Central memory CD8-positive, alpha-beta T cell (primary cell): ENCODE results near the gene RANBP3.

ENCODE experiments used
- ATAC-seq: fragments of 150-1000 bp; cut with Tn5 transposase; replicated peaks from 2 replicates; pipeline ENCODE4 v1.10.0; 2022; ENCODE audit warnings: mild to moderate bottlenecking, moderate FRiP score, moderate number of reproducible peaks; ENCODE audit not compliant: poor library complexity, severe bottlenecking; ENCODE audit errors: extremely low read depth
- DNase-seq, 2 donors: peaks; one replicate each; pipeline ENCODE4 v3.0.0; 2021; ENCODE audit warnings: low spot score in 2 of 2
- H3K27ac Mint-ChIP-seq: one replicate; pipeline ENCODE4 v1.8.0; 2022; ENCODE audit warnings: low read depth, mild to moderate bottlenecking, moderate library complexity, mixed read lengths
- H3K27me3 Mint-ChIP-seq: one replicate; pipeline ENCODE4 v1.8.0; 2022; ENCODE audit warnings: mixed read lengths
- H3K36me3 Mint-ChIP-seq: one replicate; pipeline ENCODE4 v1.8.0; 2022; ENCODE audit warnings: mild to moderate bottlenecking, moderate library complexity, mixed read lengths; ENCODE audit not compliant: insufficient read depth
- H3K4me1 Mint-ChIP-seq: one replicate; pipeline ENCODE4 v1.8.0; 2022; ENCODE audit warnings: mixed read lengths
- H3K4me3 Mint-ChIP-seq: one replicate; pipeline ENCODE4 v1.8.0; 2022; ENCODE audit warnings: mild to moderate bottlenecking, moderate library complexity, mixed read lengths
- H3K9me3 Mint-ChIP-seq: one replicate; pipeline ENCODE4 v1.8.0; 2022; ENCODE audit warnings: mixed read lengths

Gene RANBP3

DNA sequence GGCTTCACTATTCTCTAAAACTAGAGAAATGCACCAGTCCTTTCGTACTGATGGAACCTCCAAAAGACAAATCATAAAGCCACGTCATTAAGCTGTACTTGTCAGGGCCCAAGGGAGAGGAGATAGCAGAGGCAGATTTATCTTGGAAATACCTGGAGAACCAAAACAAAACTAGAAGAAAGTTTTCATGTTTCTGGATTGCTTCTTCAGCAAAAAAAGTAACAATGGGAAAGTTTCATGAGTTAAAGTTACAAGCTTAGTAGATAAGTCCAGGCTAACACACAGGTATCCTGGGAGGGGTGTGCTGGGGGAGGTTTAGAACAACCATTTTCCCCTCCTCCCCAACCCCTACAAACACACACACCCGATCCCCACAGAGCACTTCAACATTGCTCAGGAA is 21.6 kb downstream of the RANBP3 start:
- DNase-seq (no peak), ATAC-seq (no peak)
- Mint-ChIP-seq H3K4me3 (no peak overlapping the region), H3K4me1 (peaks cover 77% of the 10 kb centered on the region), H3K36me3 (peaks cover 10% of the 10 kb centered on the region), H3K9me3 (no peaks in the 10 kb centered on the region), H3K27me3 (no peaks in the 10 kb centered on the region), H3K27ac (peak overlapping the region; percentile 57)

DNA sequence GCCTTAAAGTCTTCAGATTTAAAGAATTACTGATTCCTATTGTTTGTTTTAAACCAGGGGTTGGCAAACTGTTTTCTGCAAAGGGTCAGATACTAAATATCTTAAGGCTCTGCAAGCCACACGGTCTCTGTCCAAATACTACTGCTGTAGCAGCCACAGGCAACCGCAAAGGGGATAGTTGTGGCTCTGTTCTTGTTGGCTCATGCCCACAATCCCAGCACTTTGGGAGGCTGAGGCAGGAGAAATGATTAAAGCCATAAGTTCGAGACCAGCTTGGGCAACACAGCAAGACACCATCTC is 22.4 kb downstream of the RANBP3 start:
- Mint-ChIP-seq H3K4me3 (no peak overlapping the region), H3K36me3 (peaks cover 9% of the 10 kb centered on the region), H3K27me3 (no peaks in the 10 kb centered on the region), H3K4me1 (peaks cover 80% of the 10 kb centered on the region), H3K27ac (no peak overlapping the region), H3K9me3 (no peaks in the 10 kb centered on the region)
- no peak for ATAC-seq
- DNase-seq = no peak

DNA sequence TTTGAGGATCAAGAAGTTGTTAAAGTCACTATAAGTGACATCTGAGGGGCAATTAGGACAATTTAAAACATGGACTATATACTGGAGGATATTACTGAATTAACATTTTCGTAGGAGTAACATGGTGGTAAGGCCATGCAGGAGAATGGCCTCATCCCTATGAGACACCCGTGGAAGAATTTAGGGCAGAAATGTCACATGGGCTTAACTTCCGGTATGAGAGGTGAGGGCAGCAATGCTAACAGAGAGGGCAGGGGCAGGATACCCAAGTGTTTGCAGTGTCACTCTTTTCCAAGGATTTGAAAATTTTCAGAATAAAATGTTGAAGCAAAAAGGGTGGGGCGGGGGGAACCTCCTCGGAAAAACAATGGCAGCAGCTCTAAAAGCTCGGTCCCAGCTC is 23.6 kb downstream of the RANBP3 start:
- Mint-ChIP-seq H3K27ac (peak overlapping the region; percentile 85), H3K27me3 (no peaks in the 10 kb centered on the region), H3K4me3 (peak overlapping the region; percentile 64), H3K36me3 (peaks cover 11% of the 10 kb centered on the region), H3K9me3 (no peaks in the 10 kb centered on the region), H3K4me1 (peaks cover 83% of the 10 kb centered on the region)
- ATAC-seq (no peak), DNase-seq (no peak)

DNA sequence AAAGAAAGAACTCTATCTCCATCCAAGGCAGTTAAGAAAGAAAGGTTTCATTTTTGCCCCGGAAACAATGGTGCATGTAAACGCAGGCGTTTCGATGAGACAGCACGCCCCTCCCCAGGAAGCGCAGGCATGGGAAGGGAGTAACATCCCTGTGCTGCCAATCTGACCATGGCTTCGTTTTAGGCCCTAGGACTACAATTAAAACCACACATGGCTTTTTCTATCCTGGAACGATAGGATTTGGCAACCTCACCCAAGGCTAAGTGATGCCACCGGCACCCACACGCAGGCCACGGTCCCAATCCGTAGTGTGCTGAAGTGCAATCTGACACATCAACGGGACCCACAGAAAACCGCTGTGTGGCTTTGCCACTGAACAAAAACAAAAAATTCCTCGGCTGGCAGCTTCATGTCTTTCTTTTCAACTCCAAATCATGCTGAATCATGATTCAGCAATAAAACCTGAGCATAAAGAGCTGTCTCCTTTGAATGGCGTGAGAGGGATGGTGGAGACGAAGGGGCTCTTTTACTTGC is 24.2 kb downstream of the RANBP3 start:
- Mint-ChIP-seq H3K27me3 (no peaks in the 10 kb centered on the region), H3K27ac (peak overlapping the region; percentile 85), H3K4me1 (peaks cover 83% of the 10 kb centered on the region), H3K9me3 (no peaks in the 10 kb centered on the region), H3K4me3 (peak overlapping the region; percentile 64), H3K36me3 (peaks cover 11% of the 10 kb centered on the region)
- no peak for ATAC-seq
- no peak for DNase-seq

DNA sequence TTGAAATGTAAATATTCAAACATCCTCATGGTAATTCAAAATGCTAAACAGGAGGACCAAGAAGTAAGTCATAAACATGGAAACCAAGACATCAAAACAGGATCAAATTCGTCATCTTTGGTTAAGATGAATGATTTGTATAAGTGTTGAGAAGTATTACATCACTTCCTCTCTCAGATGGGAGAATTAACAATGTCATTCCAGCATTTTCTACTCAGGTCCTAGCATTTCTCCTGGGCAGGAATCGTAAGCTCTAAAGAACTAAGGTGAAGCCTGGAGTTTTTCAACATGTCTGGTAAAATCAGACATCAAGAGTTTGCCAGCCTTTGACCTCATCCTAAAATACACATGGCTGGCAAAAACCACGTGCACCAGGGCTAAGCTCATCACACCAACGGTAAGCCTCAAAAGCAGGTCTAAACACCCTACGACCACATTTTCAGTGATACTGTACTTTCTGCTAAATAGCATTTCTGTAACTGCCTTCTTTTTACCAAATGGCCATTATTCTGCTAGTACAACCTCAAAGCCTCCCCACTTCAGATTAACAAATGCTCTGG is 24.8 kb downstream of the RANBP3 start:
- Mint-ChIP-seq H3K36me3 (peaks cover 11% of the 10 kb centered on the region), H3K9me3 (no peaks in the 10 kb centered on the region), H3K4me3 (peak overlapping the region; percentile 64), H3K4me1 (peaks cover 85% of the 10 kb centered on the region), H3K27me3 (no peaks in the 10 kb centered on the region), H3K27ac (peak overlapping the region; percentile 85)
- ATAC-seq (no peak), DNase-seq (no peak)

DNA sequence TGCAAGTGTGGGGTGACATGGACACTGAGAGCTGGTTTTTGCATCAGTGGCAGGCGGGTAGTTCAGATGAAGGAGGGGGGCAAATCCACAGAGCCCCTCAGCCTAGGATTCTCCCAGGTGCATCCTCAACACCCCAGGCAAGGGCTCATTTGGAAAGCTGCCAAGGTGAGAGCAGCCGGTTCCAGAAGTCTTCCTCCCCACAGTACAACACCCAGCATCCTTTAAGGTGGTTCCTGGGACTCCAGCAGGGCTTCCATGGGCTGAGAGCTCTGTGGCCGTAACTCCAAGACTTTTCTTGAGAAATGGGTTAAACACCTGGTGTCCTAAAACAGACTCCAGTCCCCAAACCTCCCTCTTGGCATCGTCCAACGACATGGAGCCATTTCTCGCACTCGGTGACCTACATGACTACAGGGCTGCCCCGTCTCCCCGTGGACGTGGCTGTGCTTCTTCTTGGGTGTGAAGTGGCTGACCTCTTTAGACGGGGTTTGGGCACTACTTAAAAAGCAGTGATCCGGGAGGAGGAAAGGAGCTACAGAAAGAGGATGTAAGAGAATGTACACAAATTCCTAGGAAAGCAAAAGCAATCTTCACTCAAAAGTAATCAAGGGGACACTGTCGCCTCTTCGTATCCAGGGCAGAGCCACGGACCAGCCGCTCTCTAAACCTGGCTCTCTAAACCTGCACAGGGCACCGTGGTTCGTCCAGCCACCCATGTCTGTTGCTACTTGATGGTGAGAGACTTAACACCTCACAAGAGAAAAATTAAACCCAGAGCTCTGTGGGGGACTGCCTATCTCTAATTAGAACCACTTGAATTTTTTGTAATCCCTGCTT is 25.5 kb downstream of the RANBP3 start:
- DNase-seq = no peak
- Mint-ChIP-seq H3K9me3 (no peaks in the 10 kb centered on the region), H3K27ac (peak overlapping the region; percentile 85), H3K36me3 (peaks cover 15% of the 10 kb centered on the region), H3K4me1 (peaks cover 83% of the 10 kb centered on the region), H3K4me3 (peak overlapping the region; percentile 64), H3K27me3 (no peaks in the 10 kb centered on the region)
- ATAC-seq = no peak

DNA sequence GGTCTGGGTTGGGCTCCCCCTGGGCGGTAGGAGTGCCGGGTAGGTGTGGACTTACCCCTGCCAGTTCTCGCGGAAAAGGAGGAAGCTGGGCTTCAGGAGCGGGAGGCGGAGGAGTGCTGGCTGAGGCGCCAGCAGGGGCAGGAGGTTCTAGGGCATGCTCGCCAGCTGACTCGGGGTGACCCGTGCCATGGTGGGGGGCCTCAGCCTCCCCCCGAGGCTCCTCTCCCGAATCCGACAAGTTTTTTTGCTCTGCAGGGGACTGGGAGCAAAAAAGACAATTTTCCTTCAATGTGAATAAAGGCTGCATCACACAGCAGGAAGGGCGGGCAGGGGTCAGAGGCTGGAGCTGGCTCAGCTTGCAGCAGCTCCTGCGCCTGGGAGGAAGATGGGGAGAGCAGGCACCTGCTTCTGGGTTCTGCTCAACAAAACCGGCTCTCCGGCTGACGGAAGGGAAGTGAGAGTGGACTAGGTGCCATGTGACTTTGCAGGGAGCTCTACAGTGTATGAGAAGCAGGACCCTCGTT is 26.5 kb downstream of the RANBP3 start:
- H3K4me1 Mint-ChIP-seq = peaks cover 77% of the 10 kb centered on the region
- no peak for ATAC-seq
- H3K27me3 Mint-ChIP-seq = no peaks in the 10 kb centered on the region
- H3K36me3 Mint-ChIP-seq = peaks cover 15% of the 10 kb centered on the region
- H3K9me3 Mint-ChIP-seq = no peaks in the 10 kb centered on the region
- peak overlapping the region; percentile 38 for H3K4me3 Mint-ChIP-seq
- DNase-seq = no peak
- H3K27ac Mint-ChIP-seq = peak overlapping the region; percentile 58

DNA sequence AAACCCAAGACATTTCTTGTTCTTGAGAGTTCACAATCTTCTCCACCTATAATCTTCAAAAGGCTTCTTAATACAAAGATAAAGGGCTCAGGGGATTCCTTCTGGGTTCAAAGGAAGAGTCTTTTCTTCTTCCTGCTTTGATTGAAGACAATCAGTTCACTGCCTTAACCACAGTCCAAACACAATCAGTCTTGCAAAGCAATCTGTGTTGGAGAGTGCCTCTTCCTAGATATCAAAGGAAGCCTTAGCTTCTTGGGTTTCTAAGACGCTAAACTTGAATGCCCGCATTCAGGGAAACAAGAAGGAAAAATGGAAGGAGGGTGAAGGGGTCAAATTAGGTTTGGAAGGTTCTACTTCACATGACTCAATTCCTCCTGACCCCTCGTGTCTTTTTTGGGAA is 27.2 kb downstream of the RANBP3 start:
- DNase-seq = no peak
- peaks cover 12% of the 10 kb centered on the region for H3K36me3 Mint-ChIP-seq

DNA sequence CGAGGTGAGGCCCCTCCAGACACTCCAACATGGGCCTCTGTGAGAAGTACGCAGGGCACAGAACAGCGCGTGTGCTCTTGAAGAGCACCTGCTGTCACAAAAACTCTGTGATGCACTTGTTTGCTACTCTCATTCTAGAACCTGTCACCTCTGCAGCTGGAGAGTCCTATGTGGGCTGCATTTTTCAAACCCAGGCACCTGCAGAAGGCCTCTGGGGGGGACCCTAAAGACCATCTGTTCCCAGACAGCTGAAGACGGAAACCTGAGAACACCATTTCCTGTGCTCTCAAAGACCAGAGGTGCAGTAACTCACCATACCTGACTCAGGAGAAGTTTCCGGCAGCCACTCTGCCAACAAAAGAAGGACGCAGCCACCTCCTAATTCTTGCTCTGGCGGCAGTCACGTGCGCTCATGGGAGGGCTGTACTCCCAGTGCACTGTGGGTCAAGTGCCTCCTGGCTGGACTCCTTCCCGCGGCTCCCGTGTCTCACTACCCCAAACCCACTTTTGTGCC is 28.1 kb downstream of the RANBP3 start:
- peaks cover 86% of the 10 kb centered on the region for H3K4me1 Mint-ChIP-seq
- no peaks in the 10 kb centered on the region for H3K27me3 Mint-ChIP-seq
- H3K9me3 Mint-ChIP-seq = no peaks in the 10 kb centered on the region
- peak; percentile 37 for ATAC-seq
- peak overlapping the region; percentile 36 for H3K4me3 Mint-ChIP-seq
- DNase-seq = no peak
- H3K36me3 Mint-ChIP-seq = peaks cover 12% of the 10 kb centered on the region
- H3K27ac Mint-ChIP-seq = peak overlapping the region; percentile 58

More for the DNA sequence above, 27.2 kb downstream of the RANBP3 start:
- H3K4me1 Mint-ChIP-seq = peaks cover 77% of the 10 kb centered on the region
- peak overlapping the region; percentile 58 for H3K27ac Mint-ChIP-seq
- H3K27me3 Mint-ChIP-seq = no peaks in the 10 kb centered on the region
- ATAC-seq = no peak
- no peaks in the 10 kb centered on the region for H3K9me3 Mint-ChIP-seq
- H3K4me3 Mint-ChIP-seq = peak overlapping the region; percentile 36

DNA sequence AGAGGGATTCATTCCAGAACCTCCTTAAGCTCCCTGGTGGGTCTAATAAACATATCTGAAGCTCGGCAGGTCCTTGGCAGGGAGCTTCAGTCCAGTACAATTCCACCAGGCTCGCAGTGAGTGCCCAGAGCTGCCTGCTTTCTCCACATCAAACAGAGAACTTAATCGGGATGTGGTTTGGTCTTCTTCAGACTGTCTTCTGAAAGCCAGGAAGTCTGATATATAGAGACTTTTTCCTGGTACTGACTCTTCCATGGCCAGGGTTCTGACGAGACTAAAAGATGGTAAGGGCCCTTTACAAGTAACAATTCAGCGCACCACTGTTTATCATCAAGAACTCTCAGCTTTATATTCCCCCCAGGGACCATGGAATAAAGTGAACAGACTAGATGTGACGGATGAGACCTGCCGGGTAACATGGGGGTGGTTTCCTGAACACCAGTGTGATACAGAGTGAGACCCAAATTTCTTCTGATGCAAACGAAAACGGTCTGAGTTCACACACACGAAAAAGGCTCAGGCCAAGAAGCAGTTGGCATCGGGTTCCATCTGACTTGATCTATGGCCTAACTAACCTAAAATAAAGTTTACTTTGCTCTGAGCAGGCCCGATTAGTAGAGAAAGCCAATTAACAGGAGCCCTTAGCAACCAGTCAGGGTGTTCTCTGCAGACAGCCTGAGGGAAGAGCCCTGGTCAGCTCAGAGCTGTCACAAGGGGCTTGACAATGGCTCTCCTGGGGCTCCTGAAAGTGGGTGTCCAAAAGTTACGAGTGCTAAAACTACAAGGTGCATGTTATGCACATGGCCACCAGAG is 29.0 kb downstream of the RANBP3 start:
- ATAC-seq (peak; percentile 19), DNase-seq (no peak)
- Mint-ChIP-seq H3K27ac (peak overlapping the region; percentile 58), H3K36me3 (peaks cover 13% of the 10 kb centered on the region), H3K4me1 (peaks cover 86% of the 10 kb centered on the region), H3K27me3 (no peaks in the 10 kb centered on the region), H3K9me3 (no peaks in the 10 kb centered on the region), H3K4me3 (peak overlapping the region; percentile 36)

DNA sequence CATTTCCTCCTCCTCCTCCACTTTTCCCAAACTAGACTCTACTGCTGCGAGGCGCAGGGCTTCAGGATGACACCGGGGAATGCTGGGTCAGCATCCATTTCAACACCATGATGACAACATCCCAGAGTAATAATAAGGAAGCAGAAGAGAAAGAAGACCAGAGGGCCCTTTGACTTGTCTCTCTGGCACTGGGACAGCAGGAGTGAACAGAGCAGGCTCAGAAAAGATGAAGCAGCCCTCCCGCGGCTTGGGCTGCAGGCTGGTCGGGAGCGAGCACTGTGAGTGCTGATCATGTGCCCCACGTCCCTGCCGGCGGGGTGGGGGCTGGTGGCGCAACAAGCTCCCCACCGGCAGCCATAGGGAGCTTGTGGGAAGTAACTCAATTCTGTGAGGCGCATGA is 30.5 kb downstream of the RANBP3 start:
- no peak for DNase-seq
- Mint-ChIP-seq H3K27me3 (no peaks in the 10 kb centered on the region), H3K4me3 (no peak overlapping the region), H3K27ac (peak overlapping the region; percentile 58), H3K36me3 (peaks cover 13% of the 10 kb centered on the region), H3K4me1 (peaks cover 73% of the 10 kb centered on the region), H3K9me3 (no peaks in the 10 kb centered on the region)
- no peak for ATAC-seq

DNA sequence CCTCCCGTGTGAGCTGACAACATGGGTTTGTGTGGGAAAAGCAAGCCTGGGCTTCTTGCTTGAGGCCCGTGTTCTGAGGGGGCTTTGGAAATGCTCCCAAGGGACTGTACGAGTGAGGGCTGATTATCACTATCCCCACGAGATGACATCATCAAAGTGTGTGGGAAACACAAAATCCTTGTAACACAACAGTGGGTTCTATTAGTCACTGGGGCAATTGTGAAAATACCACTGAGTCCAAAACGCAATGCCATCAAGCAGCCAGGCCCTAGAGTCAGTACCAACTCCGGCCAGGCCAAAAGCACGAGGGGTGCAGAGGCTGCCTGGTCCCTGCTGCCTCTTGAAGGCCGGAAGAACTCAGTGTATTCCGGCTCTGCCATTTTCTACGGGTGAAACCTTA is 34.3 kb downstream of the RANBP3 start:
- H3K4me1 Mint-ChIP-seq = peaks cover 37% of the 10 kb centered on the region
- H3K27ac Mint-ChIP-seq = no peak overlapping the region
- H3K9me3 Mint-ChIP-seq = no peaks in the 10 kb centered on the region
- no peak overlapping the region for H3K4me3 Mint-ChIP-seq
- DNase-seq (no peak), ATAC-seq (no peak)
- H3K36me3 Mint-ChIP-seq = peaks cover 16% of the 10 kb centered on the region
- H3K27me3 Mint-ChIP-seq = no peaks in the 10 kb centered on the region
